GM19025 (cell line): Measurements from ENCODE around the gene TSPYL2.

ENCODE experiments used
- ATAC-seq: cut with Tn5 transposase; IDR thresholded peaks from one replicate; pipeline ENCODE4 v1.9.1; 2021; ENCODE audit warnings: mild to moderate bottlenecking, low read depth, moderate library complexity; ENCODE audit not compliant: unreplicated experiment

TSPYL2 gene

GRCh38 chrX:53078943-53079342 is 3.2 kb upstream of the TSPYL2 start:
- ATAC-seq, result no peak

DNA sequence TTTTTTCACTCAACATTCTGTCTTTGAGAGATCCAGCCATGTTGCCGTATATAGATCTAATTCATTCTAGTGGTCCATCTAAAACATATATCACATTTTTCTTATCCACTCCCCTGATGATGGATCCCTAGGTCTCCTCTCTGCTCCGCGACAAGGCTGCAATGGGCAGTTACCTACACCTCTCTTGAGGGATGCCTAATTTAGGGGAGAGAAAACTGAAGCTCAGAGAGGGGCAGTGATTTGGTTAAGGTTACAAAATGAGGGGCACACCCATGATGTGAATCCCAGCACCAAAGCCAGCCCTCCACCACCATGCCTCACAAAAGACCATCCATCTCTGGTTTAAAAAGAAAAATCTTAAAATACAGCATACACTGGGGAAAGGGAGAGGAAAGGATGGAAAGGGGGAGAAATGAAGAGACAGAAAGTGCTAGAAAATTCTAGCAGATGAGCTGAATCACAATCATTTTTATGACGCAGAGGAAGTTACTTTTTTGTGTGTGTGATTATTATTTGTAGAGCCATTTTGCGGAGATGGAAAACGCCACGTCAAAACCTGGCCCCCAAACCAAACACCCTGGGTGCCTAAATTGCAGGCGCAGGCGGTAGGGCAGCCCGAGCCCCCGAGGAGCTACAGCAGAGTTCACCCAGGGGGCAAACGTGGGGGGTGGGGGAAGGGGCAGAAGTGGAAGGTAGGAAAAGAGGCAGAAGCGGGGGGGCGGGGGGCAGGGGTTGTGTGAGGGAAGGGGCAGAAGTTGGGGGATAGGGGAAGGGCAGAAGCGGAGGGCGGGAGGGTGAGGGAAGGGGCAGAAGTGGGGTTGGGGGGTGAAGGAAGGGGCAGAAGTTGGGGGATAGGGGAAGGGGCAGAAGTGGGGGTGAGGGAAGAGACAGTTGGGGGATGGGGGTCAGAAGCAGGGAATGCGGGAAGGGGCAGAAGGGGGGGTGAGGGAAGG is 1.3 kb upstream of the TSPYL2 start:
- no peak for ATAC-seq

- no peak for ATAC-seq
Measured at GRCh38 chrX:53082773-53083616, 828 bp downstream of the TSPYL2 start.

DNA sequence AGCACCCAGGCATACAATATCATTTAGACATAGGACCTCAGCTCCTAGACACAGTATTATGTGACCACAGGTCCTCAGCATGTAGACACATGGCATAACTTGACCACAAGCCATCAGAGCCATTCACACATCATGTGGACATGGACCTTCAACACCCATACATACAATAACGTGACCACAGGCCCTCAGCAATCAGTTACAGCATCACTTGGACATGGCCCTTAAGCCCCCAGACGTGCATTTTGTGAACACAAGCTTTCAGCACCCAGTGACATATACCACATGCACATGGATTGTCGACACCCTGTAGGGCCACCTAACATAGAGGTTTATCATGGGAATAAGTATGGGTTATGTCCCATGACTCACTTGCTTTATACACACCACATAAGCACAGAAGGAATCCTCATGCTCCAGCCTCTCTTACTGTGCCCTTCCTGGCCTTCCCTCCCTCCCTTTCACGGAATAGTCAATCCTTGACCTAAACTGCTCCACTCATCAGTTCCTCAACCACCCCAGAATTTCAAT is 1.9 kb downstream of the TSPYL2 start:
- no peak for ATAC-seq

- ATAC-seq, result no peak
Measured at GRCh38 chrX:53084863-53085262, 2.7 kb downstream of the TSPYL2 start.

- ATAC-seq, result no peak
Measured at GRCh38 chrX:53085661-53086229, 3.6 kb downstream of the TSPYL2 start.

- ATAC-seq, result no peak
Measured at GRCh38 chrX:53086464-53086863, 4.3 kb downstream of the TSPYL2 start.

DNA sequence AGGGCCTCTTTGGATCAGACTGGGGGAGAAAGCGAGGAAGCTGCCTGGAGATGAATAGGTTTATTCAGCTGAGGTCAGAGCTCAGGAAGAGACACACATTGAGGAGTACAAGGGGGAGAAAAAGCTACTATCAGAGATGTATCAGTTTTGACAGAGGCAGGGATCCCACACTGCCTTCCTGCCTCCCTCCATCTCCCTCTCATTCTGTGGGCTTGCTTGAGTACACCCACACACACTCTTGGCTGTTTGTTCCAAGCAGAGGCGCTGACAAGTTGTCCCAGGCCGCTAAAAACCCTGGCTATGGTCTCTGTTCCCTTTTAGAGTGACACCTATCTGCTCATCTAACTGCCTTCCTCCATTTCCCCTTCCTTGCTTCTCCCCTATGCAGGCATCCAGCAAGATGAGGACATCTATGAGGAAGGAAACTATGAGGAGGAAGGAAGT is 5.2 kb downstream of the TSPYL2 start:
- no peak for ATAC-seq

DNA sequence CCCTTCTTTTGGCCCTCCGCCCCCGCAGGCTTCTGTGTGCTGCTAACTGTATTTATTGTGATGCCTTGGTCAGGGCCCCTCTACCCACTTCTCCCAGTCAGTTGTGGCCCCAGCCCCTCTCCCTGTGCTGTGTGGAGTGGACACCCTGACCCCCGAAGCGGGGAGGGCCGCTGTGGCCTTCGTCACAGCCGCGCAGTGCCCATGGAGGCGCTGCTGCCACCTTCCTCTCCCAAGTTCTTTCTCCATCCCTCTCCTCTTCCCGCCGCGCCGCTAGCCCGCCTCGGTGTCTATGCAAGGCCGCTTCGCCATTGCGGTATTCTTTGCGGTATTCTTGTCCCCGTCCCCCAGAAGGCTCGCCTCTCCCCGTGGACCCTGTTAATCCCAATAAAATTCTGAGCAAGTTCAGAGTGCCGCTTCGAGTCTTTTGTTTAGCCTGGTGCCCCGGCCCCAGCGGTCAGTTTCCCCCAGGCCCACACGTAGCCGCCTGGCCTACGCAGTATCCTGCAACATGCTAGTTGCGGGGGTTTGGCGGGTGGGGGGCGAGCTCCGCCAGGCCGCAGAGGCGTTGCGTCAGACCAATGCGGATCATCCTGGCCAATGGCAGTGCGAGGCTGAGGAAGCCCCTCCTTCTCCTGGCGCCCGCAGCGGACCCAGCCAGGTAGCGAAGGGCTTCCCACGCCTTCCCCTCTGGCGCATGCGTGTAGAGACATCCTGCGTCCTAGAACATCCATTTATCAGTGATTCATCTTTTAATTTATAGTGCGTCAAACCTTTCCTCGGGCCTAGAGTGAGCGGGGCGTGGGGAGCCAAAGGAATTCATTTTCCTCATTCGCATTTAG is 6.2 kb downstream of the TSPYL2 start:
- ATAC-seq, result no peak

GRCh38 chrX:53089224-53089842 is 7.2 kb downstream of the TSPYL2 start:
- no peak for ATAC-seq

DNA sequence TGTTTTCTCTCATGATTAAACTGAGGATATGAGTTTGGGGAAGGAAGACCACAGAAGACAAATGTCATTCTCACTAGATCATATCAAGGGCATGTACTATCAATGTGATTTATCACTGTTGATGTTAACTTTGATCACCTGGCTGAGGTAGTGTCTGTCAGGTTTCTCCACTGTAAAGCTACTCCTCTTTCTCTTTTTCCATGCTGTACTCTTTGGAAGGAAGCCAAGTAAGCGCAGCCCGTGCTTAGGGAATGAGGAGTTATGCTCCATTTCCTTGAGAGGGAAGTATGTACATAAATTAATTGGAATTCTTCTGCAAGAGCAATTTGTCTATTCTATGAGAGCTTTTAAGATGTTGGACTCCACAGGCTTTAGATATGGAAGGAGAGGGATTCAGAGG is 7.8 kb downstream of the TSPYL2 start:
- no peak for ATAC-seq

DNA sequence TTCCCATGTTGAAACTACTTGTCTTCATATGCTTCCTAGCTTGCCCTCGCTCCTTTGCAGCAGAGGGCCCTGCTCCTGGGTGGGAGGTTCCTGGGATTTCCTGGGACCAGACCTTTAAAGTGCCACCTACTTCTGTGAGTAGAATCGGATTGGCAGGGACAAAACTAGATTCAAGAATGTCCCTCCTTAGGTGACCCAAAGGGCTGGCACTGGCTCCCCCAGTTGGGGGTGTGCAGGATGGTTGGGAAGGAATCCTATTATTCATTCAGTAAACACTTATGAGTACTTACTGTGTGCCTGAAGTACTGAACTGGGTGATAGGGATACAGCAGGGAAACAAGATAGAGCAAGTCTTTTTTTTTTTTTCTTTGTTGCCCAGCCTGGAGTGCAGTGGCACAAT is 9.2 kb downstream of the TSPYL2 start:
- no peak for ATAC-seq

DNA sequence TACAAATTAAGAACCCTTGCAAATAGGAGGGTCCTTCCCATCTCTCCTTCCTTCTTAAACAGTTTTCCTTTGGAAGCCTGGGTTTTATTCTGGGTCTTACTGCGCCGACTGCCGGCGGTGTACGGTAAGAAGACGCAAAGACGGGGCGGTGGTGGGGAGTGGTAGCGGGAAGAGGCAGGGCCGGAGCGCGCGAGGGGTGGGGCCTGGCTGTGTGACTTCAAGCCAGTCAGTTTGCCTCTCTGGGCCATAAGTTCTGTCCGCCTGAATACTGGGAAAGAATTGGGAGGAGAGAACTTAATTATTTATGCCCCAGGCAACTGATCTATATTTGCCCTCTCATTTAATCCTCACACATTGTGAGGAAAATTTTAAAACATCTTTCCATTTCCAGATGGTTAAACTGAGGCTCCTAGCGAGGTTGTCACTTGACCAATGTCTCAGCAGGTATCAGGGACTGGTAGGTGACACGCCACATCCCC is 11.0 kb downstream of the TSPYL2 start:
- peak; percentile 40 for ATAC-seq

DNA sequence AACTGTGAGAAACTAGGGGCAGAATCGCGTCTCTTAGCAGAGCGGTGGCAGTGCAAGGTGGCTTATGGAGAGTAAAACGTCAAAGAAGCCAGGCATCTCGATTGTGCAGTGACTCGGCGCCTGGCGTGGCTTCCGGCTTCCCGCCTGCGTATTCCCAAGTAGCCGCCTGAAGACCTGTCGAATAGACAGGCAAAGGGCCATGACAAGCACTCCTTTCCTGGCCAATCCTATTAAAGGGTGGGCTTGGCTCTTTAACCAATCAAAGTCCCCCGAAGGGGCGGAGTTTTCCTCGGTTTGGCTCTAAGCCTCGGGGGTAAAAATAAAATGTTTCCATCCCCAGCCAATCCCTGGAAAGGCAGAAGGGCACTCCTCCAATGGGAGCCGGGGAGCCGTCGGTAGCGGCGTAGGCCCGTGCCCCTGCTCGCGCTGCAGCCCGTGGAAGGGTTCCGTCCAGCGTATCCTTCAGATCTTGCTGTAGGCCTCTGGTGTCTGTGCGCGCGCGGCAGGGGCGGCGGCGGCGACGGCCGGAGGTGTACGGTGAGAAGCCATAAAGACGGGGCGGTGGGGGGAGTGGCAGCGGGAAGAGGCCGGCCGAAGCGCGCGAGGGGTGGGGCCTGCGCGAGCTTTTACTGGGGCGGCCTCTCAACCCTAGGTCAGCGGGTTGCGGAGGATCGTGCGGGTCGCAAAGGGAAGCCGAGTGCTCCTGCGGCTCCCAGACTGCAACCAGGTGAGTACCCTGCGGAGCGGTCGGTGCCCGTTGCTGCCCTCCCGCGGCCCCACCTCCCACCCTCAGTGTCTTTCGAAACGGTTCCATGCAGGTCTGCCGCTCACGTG is 11.8 kb downstream of the TSPYL2 start, which contains the start of gene KANTR:
KANTR (plus strand) TSS at position 395 of the 834 bp plus-strand sequence. CDS start 30,131 bp downstream, outside the sequence.
- peak; percentile 79 for ATAC-seq

GRCh38 chrX:53094582-53094905 is 12.4 kb downstream of the TSPYL2 start:
- no peak for ATAC-seq

DNA sequence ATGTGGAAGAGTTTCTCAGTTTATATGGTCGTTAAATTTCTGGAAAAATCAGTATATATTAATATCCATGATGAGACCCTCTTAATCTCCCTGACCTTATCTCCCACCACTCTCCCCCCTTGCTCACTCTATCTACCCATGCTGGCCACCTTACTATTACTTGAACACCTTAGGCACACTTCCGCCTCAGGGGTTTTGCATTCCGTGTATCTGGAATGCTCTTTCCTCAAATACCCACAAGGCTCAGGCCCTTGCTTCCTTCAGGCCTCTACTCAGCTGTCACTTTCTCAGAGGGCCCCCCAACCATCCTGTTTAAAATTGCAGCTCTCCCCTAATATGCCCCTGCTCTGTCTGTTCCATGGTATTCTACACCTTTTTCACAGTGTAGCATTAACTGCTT is 13.6 kb downstream of the TSPYL2 start:
- no peak for ATAC-seq

DNA sequence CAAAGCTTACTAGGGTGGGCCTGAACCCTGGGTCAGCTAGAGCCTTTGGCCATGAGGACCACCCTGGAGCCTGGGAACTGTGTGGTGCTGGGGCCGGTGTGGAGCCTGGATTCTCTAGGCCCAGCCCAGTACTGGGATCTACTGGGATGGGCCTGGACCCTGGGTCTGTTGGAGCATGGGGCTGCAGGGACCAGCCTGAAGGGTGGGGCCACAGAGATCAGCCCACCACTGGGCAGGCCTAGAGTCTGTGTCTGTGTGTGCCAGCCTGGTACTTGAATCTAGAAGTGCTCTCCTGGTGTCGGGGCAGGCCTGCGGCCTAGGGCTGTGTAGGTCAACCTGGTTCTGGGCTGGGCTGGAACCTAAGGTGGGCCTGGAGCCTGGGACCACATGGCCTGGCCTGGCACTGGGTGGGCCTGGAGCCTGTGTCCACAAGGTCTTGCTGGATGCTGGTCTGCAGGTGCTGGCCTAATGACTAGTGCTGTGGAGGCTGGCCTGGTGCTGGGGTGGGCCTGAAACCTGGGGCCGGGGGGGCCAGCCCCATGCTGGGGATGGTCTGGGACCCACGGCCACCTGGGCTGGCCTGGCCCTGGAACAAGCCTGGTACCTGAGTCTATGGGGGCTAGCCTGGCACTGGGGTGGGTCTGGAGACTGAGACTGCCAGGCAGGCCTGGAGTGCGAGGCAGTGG is 32.8 kb downstream of the TSPYL2 start:
- no peak for ATAC-seq

DNA sequence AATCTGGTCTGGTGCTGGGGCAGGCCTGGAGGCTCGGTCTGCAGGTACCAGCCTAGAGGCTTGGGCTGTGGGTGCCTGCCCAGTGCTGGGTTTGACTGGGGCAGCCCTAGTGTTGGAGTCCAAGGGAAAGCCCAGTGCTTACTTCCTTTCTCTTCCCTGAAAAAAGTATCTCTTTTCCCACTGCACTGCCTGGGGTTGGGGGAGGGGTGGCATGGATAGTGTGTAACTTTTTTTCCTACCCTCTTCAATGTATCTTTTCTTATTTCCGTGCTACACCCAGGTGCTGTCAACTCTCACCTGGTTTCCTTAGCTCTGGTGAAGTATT is 33.3 kb downstream of the TSPYL2 start:
- no peak for ATAC-seq
